Measurements from ENCODE around the gene ICAM1.

GRCh38 chr19:10262771-10263170 is 8.1 kb upstream of the ICAM1 start:
- no peak for TF ChIP-seq EZH2 (IDR thresholded peaks at IDR 0.05; ENCODE audit: low read depth, low read length, severe bottlenecking)
- no peak for TF ChIP-seq CTCF (IDR thresholded peaks at IDR 0.05; ENCODE audit: control extremely low read depth in 1 of 3, insufficient read depth in 1 of 3, low read depth in 1 of 3, low read length in 3 of 3)
- no peak for TF ChIP-seq FOSL1 (IDR thresholded peaks at IDR 0.05; ENCODE audit: insufficient read depth, low read depth, low read length)
- no peak for TF ChIP-seq YY1 (IDR thresholded peaks at IDR 0.05; ENCODE audit: low read depth, low read length)
- TF ChIP-seq GTF2F1 (IDR thresholded peaks at IDR 0.05; ENCODE audit: borderline replicate concordance, low read depth, low read length), result no peak
- no peak for TF ChIP-seq POLR2AphosphoS5 (IDR thresholded peaks at IDR 0.05; ENCODE audit: low read depth, low read length)
- no peak for TF ChIP-seq RNF2 (IDR thresholded peaks at IDR 0.05; ENCODE audit: borderline replicate concordance, low read depth, low read length, missing control alignments, poor library complexity, severe bottlenecking)
- TF ChIP-seq ATF2 (IDR thresholded peaks at IDR 0.05; ENCODE audit: low read length), result no peak
- TF ChIP-seq RAD21 (IDR thresholded peaks at IDR 0.05 in 1 of 2, conservative IDR thresholded peaks at IDR 0.05 in 1 of 2; ENCODE audit: low read depth in 2 of 2, low read length in 2 of 2), result no peak
- no peak for TF ChIP-seq POLR2A (IDR thresholded peaks at IDR 0.05; ENCODE audit: control extremely low read depth in 1 of 2, low read depth in 2 of 2, low read length in 2 of 2)
- TF ChIP-seq JUN (IDR thresholded peaks at IDR 0.05; ENCODE audit: low read depth, low read length), result no peak
- no peak for TF ChIP-seq TAF1 (IDR thresholded peaks at IDR 0.05; ENCODE audit: low read depth, low read length)
- TF ChIP-seq GABPA (IDR thresholded peaks at IDR 0.05; ENCODE audit: borderline replicate concordance, insufficient read depth, low read length), result no peak
- TF ChIP-seq RBBP5 (IDR thresholded peaks at IDR 0.05; ENCODE audit: borderline replicate concordance, low read depth, low read length), result no peak

Measured in H1 (cell line).